NCI-H146 (cell line): ENCODE data around the gene TRPM7.
"Not testable (repeated sequence)": the region's sequence is repeated elsewhere in the genome, so short reads cannot be mapped to it uniquely, and the experiment has no call there.

Experiments
- DNase-seq: peaks from one replicate; lab custom pipeline; 2025; lab: John Stamatoyannopoulos, UW

The TRPM7 gene

DNA sequence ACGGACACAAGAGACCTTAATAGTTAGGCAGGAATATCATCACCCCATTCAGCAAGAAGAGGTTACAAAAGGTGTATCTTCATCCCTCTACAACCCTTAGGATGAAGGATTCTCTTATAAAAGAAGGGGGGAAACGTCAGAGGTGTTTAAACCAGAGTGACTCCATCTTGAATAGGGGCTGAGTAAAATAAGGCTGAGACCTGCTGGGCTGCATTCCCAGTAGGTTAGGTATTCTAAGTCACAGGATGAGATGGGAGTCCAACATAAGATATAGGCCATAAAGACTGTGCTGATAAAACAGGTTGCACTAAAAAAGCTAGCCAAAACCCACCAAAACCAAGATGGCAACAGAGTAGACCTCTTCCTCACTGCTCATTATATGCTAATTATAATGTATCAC, 16.5 kb downstream of the TRPM7 start:
- no peak for DNase-seq

GRCh38 chr15:50669611-50670010, 17.0 kb downstream of the TRPM7 start:
- DNase-seq, result no peak

GRCh38 chr15:50665938-50666337, 20.7 kb downstream of the TRPM7 start:
- no peak for DNase-seq

GRCh38 chr15:50655555-50655954, 31.0 kb downstream of the TRPM7 start:
- DNase-seq, result no peak

DNA sequence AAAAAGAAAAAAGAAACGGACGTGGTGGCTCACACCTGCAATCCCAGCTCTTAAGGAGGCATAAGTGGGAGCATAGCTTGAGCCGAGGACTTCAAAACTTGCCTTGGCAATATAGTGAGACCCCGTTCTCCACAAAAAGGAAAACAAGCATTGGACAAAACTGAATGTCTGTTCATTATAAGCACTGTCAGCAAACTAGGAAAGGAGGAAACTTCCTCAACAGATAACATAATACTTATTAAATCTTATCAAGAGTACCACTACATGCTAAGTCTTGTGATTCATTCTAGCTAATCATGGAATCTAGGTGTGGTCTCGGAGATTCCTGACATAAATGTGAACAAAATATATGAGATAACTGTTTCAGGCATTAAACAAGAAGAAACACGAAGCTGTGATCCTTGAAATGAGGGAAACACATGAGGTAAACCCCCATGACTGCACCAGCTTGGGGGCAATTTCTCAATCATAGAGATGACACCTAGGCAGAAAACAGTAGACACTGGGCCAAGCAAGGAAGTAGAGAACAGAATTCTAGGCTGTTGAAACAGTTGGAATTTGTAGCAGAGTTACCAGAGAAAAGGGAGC, 33.3 kb downstream of the TRPM7 start:
- DNase-seq, result no peak

DNA sequence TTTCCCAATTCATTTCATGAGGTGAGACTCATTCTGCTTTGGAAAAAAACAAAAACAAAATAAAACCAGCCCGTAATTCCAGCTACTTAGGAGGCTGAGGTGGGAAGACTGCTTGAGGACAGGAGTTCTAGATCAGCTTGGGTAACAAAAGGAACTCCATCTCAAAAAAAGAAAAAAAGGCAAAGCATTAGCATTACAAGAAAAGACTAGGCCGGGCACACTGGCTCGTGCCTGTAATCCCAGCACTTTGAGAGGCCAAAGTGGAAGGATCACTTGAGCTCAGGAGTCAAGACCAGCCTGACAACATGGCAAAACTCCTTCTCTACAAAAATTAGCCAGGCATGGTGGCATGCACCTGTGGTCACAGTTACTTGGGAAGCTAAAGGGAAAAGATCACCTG, 33.9 kb downstream of the TRPM7 start:
- DNase-seq, result no peak

- no peak for DNase-seq
These were observed 45.3 kb downstream of the TRPM7 start for GRCh38 chr15:50641318-50641717.

DNA sequence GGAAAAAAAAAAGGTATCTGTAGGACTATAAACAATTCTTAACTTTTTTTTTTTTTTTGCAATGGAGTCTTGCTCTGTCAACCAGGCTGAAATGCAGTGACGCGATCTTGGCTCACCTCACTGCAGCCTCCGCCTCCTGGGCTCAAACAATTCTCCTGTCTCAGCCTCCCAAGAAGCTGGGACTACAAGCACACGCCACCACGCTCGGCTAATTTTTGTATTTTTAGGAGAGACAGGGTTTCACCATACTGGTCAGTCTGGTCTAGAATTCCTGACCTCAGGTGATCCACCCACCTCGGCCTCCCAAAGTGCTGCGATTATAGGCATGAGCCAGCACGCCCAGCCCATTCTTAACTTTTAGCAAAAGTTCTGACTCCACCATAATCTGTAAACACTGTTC, 50.5 kb downstream of the TRPM7 start:
- no peak for DNase-seq

DNA sequence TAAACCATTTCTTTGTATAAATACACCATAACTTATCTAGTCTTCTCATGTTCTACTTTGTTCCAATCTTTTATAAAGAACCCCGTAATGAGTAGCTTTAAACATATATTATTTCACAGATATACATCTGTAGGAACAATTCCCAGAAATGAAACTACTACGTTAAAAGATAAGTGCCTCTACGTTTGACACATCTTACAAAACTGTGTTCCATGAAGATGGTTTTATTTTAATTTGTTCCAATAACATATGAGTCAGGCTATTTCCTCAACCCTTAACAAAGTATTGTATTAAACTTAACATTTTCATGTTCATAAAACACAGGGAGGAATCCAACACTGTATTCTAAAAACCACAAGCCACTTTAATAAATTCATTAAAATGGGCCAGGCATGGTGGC, 52.9 kb downstream of the TRPM7 start:
- no peak for DNase-seq

DNA sequence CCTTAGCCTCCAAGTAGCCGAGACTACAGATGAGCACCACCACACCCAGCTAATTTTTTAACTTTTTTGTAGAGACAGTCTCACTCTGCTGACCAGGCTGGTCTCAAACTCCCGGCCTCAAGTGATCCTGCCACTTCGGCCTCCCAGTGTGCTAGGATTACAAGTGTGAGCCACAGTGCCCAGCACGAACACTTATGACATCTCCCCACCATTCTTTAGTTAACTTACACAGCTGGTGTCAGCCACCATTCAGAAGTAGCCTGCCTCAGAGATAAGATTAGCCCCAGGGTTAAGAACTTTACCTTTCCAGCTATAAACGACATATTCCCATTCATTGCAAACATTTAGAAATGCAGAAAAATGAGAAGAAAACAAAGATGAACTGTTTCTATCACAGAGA, 58.2 kb downstream of the TRPM7 start:
- no peak for DNase-seq

- DNase-seq, result no peak
These were observed 59.1 kb downstream of the TRPM7 start for GRCh38 chr15:50627351-50628055.

DNA sequence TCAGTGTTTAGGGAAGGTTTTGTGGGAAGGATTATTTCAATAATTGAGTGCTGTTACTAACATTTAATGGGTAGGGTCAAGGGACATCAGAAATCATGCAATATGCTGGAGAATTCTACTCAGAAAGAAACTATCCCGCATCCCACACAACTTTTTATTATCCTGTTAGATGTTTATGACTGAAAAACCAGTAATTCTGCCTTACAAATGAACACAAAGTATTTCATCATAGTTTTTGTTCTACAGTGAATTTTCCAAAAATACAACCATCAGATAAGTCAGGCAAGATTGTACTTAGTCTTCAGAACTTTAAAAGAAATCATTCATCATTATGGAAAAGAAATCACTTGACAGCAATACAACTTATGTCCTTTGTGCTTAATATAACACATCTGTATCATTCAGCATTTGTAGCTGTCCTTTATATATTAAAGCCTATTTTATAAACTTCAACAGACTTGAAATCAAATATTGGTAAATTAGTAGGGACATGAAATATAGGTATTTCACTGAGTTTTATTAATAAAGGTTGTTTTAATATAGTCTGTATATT, 61.9 kb downstream of the TRPM7 start:
- DNase-seq, result no peak

DNA sequence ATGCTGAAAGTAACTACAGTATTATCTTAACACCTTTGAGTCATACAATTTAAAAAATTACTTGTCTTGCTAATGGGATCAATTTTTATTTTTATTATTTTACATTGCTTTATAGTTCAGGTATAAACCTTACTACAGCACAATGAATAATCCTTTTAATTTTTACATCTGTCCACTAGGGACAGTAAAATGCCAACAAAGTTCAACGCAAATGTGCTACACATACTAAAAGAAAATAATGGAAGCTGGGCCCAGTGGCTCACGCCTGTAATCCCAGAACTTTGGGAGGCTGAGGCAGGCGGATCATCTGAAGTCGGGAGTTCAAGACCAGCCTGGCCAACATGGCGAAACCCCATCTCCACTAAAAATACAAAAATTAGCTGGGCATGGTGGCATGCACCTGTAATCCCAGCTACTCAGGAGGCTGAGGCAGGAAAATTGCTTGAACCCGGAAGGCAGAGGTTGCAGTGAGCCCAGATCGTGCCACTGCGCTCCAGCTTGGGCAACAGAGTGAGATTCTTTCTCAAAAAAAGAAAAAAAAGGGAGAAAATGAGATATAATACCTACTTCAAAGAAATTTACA, 64.1 kb downstream of the TRPM7 start:
- not testable (repeated sequence) for DNase-seq

GRCh38 chr15:50616960-50617359, 69.6 kb downstream of the TRPM7 start:
- DNase-seq, result not testable (repeated sequence)

- DNase-seq, result not testable (repeated sequence)
These were observed 70.0 kb downstream of the TRPM7 start for GRCh38 chr15:50616554-50616953.

GRCh38 chr15:50613600-50613999, 73.0 kb downstream of the TRPM7 start:
- no peak for DNase-seq

- DNase-seq, result no peak
These were observed 79.5 kb downstream of the TRPM7 start for GRCh38 chr15:50607129-50607528.

DNA sequence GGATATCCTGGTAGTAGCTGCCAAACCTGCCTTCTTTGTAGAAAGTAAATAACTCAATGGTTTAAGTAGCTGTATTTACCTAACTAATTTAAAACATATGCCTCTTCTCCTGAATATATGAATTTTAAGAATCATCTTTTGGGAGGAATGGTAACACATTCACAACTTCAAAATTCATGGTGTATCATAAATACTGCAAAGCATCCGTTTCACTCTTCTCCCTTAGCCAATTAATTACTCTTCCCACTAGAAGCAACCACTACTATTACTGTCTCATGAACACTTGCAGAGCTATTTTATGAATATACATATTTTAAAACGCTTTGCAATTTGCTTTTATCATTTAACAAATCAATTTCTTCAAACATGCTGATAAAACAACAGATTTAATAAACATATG, 81.1 kb downstream of the TRPM7 start:
- no peak for DNase-seq

GRCh38 chr15:50602028-50602427, 84.6 kb downstream of the TRPM7 start:
- not testable (repeated sequence) for DNase-seq

- DNase-seq, result no peak
These were observed 92.3 kb downstream of the TRPM7 start for GRCh38 chr15:50594311-50594710.

DNA sequence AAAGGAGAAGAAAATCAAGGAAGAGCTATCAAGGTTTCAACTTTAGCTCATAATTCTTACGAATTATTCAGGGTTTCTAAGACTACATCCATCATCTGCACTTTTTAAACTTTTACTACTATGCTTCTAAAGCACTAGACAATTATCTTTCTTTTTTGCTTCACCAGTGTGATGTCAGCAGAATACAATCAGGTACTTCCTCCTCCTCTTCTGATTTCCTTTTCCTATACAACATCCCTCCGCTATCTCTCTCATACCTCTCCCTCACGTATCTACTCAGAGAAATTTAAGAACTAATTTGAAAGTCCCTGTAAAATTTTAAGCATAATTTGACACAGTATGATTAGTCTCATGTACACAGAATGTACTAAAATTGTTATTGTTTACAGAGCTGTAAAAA, 92.8 kb downstream of the TRPM7 start:
- no peak for DNase-seq

DNA sequence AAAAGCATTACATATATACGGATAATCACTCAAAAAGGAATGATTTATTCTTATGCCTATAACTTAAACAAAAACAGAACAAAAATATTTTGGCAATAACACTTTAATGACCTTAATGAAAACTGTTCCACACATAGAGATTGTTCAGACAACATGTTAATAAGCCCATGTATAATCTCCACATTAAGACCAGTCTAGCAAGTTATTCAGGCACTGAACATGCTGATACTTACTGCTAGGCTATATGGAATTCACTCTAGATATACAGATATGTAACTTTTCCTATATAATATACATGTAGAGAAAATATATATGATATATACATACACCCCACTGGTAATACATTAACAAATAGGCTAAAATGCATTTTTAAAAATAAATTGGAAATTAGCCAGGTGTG, 96.3 kb downstream of the TRPM7 start:
- DNase-seq, result no peak

DNA sequence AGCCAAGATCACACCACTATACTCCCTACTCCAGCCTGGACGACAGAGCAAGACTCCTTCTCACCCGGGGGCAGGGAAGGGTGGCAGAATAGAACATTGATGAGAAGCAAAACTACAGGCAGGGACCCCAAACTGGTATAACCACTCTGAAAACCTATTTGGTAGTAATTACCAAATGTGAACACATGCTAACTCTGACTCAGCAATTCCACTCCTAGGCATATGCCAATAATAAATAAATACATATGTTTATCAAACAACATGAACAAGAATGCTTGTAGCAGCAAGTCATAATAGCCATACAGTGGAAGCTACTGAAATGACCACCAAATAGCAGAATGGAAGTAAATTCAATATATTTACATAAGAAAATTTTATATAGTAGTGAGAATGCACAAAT, 109.1 kb downstream of the TRPM7 start:
- DNase-seq, result no peak
